ENCODE data around the gene QSOX2.

DNA sequence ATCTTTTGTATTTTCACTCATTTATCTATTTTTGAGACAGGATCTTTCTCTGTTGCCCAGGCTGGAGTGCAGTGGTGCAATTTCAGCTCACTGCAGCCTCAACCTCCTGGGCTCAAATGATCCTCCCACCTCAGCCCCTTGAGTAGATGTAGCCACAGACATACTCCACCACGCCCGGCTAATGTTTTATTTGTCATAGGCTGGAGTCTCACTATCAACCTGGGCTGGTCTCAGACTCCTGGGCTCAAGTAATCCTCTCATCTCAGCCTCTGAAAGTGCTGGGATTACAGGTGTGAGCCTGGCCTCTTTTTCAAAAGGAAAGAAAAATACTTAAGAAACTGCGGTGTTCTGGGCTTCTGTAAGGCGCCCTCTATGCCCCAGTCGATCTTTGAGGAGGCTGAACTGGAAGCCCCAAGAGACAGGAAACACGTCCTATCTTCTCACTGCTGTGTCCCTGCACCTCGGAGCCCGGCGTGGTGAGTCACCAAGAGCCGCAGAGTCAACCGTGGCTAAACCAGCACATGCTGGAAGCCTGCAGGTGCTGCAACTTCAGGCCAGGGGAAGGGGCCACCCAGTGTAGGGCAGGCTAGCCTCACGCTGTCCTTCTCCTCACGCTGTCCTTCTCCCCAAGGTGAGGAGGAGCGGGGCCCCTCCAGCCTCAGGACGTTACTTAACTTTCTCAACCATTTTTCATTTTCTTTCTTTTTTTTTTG, 25.4 kb downstream of the QSOX2 start:
- TF ChIP-seq, protein P1, sequence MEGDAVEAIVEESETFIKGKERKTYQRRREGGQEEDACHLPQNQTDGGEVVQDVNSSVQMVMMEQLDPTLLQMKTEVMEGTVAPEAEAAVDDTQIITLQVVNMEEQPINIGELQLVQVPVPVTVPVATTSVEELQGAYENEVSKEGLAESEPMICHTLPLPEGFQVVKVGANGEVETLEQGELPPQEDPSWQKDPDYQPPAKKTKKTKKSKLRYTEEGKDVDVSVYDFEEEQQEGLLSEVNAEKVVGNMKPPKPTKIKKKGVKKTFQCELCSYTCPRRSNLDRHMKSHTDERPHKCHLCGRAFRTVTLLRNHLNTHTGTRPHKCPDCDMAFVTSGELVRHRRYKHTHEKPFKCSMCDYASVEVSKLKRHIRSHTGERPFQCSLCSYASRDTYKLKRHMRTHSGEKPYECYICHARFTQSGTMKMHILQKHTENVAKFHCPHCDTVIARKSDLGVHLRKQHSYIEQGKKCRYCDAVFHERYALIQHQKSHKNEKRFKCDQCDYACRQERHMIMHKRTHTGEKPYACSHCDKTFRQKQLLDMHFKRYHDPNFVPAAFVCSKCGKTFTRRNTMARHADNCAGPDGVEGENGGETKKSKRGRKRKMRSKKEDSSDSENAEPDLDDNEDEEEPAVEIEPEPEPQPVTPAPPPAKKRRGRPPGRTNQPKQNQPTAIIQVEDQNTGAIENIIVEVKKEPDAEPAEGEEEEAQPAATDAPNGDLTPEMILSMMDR (IDR thresholded peaks at IDR 0.05; ENCODE audit: low read length), result no peak
- no peak for TF ChIP-seq EZH2phosphoT487 (IDR thresholded peaks at IDR 0.05; ENCODE audit: low read length)
- TF ChIP-seq EZH2 (optimal IDR thresholded peaks at IDR 0.05; ENCODE audit: low read depth, low read length), result no peak
